HG03432 (cell line): ENCODE measurements around the gene TSSK2.
A peak's percentile ranks its signal among the peaks of the same experiment; 100 is the strongest.

Experiments used
- ATAC-seq: cut with Tn5 transposase; IDR thresholded peaks from one replicate; pipeline ENCODE4 v1.9.1; 2021; ENCODE audit warnings: mild to moderate bottlenecking, moderate library complexity; ENCODE audit not compliant: unreplicated experiment

Gene TSSK2

DNA sequence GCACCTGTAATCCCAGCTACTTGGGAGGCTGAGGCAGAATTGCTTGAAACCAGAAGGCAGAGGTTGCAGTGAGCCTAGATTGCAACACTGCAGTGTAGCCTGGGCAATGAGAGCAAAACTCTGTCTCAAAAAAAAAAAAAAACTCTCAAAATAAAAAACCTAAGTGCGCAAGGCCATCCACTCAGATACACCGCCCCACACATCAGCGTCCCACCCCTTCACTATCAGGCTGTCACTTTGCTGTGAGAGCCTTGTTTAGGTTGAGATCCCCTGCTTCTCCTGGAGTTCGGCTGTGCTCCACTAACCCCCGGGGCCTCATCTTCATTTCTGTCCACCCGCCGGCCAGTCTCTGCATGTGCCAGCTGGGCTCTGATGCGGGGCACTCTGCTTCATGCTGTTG, 35.3 kb downstream of the TSSK2 start:
- ATAC-seq: no peak

- ATAC-seq: no peak
Observed at GRCh38 chr22:19167106-19167869, 36.2 kb downstream of the TSSK2 start.

DNA sequence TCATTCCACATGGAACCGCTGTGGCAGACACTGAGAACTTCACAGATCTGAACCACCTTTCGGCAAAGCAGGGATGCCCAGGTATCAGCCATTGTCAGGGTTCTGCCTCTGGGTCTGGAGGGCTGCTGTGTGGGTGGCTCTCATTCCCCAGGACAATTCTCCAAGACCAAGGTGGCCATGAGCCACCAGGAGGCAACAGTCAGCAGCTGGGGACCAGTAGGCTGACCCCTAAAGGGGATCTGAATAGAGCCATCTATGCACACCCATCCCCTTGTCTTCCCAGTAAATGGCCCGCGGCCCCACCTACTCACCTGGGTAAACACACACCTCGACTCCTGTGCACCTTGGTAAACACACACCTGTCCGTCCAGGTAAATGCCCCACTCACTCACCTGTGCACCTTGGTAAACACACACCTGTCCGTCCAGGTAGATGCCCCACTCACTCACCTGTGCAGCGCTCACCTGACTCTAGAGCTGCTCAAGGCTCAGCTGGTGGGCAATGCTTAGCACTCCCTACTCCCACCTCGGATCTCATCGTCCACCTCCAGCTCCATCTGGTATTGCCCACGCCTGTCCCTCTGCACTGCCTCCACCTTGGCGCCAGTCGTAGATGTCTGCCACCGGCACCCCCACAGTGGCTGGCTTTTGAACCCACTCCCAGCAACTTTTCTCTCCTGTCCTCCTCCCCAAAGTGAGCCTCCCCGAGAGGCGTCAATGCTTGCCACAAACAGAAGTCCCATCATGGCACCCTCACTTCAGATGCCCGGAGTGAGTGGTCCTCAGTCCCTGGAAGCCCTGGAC, 37.2 kb downstream of the TSSK2 start:
- ATAC-seq: no peak

DNA sequence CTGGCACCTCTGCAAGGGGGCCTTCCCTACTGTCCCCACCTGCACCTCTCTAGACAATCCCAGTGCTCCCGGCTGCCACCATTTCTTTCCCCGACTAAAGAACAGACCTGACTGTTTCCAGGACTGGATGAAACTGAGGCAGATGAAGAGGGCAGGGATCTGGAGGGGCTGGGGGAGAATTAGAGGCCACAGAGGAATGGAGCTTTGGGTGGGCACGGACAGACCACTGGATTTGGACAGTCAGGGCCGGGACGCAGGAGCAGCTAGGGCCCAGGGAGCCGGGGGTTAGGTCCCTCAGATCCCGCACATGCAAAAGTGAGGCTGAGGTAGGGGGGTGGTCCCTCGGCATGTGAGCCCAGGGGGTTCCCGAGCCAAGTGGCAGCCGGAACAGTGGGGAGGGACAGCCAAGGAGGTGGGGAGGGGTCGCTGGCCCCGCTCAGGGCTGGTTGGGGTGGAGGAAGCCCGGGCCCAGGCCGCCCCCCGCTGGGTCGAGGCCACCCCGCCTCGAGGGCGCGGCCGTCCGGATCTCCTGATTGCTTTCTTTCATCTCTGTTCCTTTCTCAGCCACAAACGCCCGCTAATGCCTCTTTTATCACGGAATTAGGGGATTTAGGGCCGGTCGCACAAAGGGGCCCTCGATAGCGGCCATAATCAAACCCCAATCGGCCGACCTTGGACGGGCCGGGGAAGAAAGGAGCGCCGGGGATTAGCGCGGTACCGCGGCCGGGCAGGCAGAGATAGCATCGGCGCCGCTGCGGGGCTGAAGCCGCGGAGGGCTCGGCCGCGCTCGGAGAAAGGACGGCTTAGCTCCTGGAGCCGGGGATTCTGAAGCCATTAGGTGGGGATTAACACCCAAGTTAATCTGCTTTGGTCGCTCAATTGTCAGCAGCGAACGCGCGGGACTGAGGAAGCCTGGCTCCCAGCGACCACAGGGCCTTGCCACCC, 38.2 kb downstream of the TSSK2 start:
- no peak for ATAC-seq

DNA sequence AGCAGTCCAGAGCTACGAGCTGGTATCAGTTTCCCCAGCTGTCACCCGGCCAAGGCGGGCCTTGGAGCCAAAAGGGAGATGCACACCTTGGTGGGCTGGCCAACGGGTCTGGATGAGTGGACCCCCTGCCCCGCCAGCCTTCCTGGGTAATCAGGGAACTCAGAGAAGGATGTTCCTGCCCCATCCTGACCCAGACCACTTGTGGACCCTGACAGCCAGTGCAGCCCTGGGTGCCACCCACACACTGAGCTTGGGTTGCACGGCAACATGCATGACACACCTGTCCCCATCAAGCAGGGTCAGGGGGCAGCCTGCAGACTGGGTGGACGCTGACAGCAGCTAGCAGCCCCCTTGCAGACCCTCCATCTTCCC, 38.8 kb downstream of the TSSK2 start:
- ATAC-seq: no peak

DNA sequence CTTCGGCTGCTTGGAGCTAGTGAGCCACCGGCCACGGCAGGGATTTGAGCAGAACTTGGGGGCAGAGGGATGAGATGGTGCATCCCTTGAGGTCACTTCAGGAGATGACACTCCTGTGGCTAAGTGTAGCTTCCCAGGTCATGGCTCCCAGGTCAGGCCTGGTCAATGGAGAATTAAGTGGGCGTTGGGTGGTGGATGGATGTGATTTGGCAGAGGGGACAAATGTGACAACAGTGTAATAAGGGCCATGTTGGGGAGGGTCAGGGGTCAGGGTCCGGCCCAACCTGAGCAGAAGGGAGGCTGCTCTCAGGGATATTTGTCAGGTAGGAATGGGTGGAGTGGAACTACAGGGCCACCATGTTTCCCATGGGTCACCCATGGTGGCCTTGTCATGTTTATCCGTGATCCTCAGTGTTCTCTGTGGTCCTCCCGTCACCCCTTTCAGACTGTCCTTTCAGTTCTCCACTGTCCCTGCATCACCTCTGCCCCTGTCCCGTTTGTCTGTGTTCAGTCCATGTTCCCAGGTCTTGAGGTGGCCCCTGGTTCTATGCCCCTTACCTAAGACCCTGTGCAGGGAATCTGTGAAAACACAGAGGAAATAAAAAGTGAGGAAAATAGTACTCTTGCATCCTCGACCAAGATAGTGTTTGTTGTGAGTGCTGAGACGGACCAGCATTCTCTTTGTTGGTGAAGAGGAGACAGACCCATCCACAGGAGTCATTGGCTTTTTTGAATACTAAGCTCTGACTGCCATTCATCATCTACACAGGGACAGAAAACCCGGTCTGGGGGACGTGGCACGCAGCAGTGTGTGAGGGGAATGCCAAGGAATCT, 41.3 kb downstream of the TSSK2 start:
- no peak for ATAC-seq

DNA sequence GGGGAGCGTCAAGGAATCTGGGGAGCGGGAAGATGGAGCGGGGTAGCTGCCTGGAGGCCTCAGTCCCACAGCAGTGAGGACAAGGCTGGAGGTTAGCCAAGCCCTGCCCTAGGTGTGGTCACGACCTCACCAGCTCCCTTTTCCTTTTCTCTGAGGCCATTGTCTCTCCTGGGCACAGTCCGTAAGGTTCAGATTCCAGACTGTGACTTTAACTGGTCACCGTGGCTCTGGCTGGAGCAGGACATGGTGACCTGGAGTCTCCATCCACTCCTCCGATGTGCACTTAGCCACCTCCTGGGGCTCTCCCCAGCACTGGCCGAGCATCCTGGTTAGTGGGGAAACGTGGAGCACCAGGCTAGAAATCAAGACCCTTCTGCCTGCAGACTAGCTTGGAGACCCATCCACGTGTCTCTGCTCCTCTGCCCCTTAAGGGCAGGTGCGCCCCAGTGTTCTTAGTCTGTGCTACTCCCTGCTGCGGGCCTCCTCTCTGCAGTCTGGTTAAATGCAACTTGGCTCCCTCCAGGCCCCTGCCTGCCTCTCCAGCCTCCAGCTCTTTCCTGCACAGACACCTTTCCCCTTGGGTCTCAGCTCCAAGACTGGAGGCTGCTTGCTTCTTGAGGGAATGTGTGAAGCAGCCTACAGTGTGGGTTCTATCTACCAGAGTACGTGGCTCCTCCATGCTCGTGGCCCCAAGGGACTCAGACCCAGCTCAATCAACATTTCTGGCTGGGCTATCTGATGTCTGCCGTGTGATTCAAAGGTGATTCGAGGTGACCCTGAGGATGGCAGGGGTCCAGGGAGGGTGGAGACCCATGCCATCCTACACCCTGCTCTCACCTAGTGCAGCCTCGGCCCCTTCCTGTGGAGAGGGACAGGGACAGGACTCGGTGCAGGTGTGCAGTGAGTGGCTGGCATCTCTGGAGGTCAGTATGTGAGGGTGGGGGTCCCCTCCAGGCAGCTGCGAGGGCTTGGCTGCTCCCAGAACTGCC, 42.2 kb downstream of the TSSK2 start:
- no peak for ATAC-seq

- ATAC-seq: no peak
Observed at GRCh38 chr22:19174106-19175025, 43.3 kb downstream of the TSSK2 start.

GRCh38 chr22:19175026-19175601, 44.0 kb downstream of the TSSK2 start:
- no peak for ATAC-seq

DNA sequence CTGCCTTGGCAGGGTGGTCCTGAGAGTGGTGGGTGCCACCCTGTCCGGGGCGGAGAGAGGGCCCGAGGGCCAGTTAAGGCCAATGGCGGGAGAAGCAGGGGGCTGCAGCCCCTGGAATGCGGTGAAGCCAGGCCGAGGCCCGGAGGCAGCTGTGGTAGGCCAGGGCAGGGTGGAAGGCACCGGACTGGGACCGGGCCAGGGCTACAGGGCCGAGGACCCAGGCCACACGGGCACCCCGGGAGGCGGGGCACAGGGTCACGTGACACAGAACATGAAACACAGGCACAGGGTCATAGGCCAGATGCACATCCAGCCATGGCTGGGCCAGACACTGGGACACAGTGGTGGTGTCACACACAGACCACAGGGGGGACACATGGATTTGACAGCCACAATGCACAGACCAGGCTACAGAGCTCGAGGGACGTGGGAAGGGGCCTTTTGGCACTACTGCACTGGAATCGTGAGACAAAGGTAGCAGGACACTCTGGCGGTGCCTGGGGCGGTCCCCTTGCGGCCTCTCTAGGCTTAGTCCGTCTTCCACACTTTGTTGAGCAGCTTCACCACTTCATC, 44.6 kb downstream of the TSSK2 start:
- ATAC-seq: no peak

- no peak for ATAC-seq
Observed at GRCh38 chr22:19176175-19176643, 45.1 kb downstream of the TSSK2 start.

- ATAC-seq: no peak
Observed at GRCh38 chr22:19176732-19177131, 45.6 kb downstream of the TSSK2 start.

- no peak for ATAC-seq
Observed at GRCh38 chr22:19177164-19178064, 46.3 kb downstream of the TSSK2 start.

DNA sequence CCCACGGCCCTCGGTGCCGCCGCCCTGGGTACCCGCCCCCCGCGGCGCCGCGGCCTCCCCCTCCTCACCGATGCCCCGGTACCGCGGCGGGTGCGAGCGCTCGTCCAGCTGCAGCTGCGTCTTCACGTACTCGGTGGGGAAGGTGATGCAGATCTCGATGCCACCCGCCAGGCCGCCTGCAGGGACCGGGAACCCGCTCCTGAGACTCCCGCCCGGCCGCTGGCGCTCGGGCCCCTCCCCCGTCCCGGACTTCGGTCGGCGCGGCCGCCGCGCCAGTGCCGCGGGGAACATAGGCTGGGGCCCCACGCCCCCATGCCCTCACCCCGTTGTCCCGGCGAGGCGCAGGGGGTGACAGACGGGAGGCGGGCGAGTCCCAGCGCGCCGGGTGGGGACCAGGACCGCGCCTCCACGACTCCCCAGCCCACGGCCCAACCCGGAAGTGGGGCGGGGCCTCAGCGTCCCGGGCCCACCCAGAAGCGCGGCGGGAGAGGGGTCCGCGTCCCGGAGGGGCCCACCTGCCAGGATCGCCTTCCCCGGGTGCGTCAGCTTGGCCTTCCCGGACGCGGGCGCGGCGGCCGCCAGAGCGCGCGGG, 47.1 kb downstream of the TSSK2 start:
- peak; percentile 33 for ATAC-seq

GRCh38 chr22:19178657-19179496, 47.8 kb downstream of the TSSK2 start, which contains the start of gene SLC25A1:
TSS of gene SLC25A1 (minus strand) at chr22:19178736. CDS start at chr22:19178673, 63 bp downstream.
- ATAC-seq: peak; percentile 70
